Ovary (tissue), 3 donors: ENCODE data around the gene CAPG.

Experiments used
- CTCF ChIP-seq, 3 donors: fragments of 450-650 bp in 2 of 3; fragments of 200-600 bp in 1 of 3; IDR thresholded peaks; one replicate each; pipeline versions ENCODE4 v1.5.1 to v1.8.0; 2016 to 2022; ENCODE audit warnings: antibody characterized with exemption in 3 of 3, mild to moderate bottlenecking in 1 of 3
- POLR2A ChIP-seq: fragments of 450-650 bp; IDR thresholded peaks from one replicate; pipeline ENCODE4 v1.6.1; 2017; ENCODE audit warnings: antibody characterized with exemption, mild to moderate bottlenecking, moderate library complexity
- donor health status: DM: no; HTN: no; CAD: no.

- TF ChIP-seq POLR2A (no peak), CTCF (IDR thresholded peaks at IDR 0.05) (no peak)
Observed at GRCh38 chr2:85411405-85411748, 1.2 kb upstream of the CAPG start.
